Measurements from ENCODE around the gene DCTN1.

The DCTN1 gene

DNA sequence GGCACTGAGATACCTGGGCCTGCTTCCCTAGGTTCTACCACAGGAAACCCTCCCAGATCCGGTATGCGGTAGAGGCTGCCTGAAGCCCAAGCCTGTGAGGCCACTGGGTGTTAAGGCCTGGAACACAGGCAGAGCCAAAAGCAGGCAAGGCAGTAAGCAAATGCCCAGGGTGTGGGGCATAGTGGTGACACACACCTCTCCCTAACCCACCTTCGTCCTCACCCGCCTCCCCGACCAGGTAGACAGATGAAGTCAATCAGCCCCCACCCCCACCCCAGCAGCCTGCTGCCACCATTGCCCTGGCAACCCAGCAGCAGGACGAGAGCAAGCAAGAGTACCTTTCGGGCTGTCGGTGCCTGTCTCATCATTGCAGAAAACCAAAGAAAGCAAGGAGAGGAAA is 6.1 kb downstream of the DCTN1 start:
- Histone ChIP-seq H3F3A (ENCODE audit: control insufficient read depth, insufficient read depth) (no peaks in the 10 kb centered on the region), H3K27ac (ENCODE audit: low read depth, low read length) (no peak overlapping the region), H3K4me3 (ENCODE audit: low read length) (no peak overlapping the region), H3K9me2 (replicated peaks; ENCODE audit: control insufficient read depth, low read length) (no peaks in the 10 kb centered on the region), H3K4me1 (ENCODE audit: control insufficient read depth, low read length) (no peaks in the 10 kb centered on the region), H3K4me2 (ENCODE audit: low read length) (no peak overlapping the region), H3K27me3 (ENCODE audit: control insufficient read depth, low read length) (no peaks in the 10 kb centered on the region), H4K20me1 (ENCODE audit: control insufficient read depth, insufficient read depth, low read depth, low read length) (no peaks in the 10 kb centered on the region), H3K79me2 (ENCODE audit: control insufficient read depth, low read length) (no peaks in the 10 kb centered on the region), H3K36me3 (ENCODE audit: control insufficient read depth, low read length) (peaks cover 30% of the 10 kb centered on the region), H3K9me3 (ENCODE audit: control insufficient read depth, insufficient read depth, low read length) (no peaks in the 10 kb centered on the region)
- TF ChIP-seq, protein P1, sequence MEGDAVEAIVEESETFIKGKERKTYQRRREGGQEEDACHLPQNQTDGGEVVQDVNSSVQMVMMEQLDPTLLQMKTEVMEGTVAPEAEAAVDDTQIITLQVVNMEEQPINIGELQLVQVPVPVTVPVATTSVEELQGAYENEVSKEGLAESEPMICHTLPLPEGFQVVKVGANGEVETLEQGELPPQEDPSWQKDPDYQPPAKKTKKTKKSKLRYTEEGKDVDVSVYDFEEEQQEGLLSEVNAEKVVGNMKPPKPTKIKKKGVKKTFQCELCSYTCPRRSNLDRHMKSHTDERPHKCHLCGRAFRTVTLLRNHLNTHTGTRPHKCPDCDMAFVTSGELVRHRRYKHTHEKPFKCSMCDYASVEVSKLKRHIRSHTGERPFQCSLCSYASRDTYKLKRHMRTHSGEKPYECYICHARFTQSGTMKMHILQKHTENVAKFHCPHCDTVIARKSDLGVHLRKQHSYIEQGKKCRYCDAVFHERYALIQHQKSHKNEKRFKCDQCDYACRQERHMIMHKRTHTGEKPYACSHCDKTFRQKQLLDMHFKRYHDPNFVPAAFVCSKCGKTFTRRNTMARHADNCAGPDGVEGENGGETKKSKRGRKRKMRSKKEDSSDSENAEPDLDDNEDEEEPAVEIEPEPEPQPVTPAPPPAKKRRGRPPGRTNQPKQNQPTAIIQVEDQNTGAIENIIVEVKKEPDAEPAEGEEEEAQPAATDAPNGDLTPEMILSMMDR (IDR thresholded peaks at IDR 0.05; ENCODE audit: low read depth, low read length, poor library complexity, severe bottlenecking) = no peak
- TF ChIP-seq EZH2phosphoT487 (IDR thresholded peaks at IDR 0.05; ENCODE audit: borderline replicate concordance, low read length) = no peak

DNA sequence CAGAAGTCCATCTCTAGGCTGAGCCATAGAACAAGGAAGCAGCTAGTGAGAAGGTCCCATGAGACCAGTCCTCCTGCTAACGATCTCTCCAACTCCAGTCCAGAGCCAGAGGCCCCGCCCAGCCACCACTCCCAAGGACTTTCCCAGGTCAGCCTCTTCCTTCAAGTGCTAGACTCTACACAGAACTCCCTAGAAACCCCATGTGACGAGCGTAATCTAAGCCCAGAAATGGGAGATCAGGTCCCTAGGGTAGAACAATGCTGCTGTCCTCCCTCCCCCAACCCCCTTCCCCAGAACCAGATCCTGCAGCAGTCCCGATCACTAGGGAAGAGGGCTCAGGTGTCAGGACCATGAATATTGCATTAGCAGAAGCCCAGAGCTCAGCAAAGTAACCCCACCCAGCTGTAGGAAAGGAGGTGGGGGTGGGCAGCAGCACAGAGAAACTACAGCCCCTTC is 6.9 kb downstream of the DCTN1 start:
- Histone ChIP-seq H3K27ac (ENCODE audit: low read depth, low read length) (no peak overlapping the region), H3F3A (ENCODE audit: control insufficient read depth, insufficient read depth) (no peaks in the 10 kb centered on the region), H3K36me3 (ENCODE audit: control insufficient read depth, low read length) (peaks cover 37% of the 10 kb centered on the region), H3K79me2 (ENCODE audit: control insufficient read depth, low read length) (no peaks in the 10 kb centered on the region), H4K20me1 (ENCODE audit: control insufficient read depth, insufficient read depth, low read depth, low read length) (no peaks in the 10 kb centered on the region), H3K4me3 (ENCODE audit: low read length) (no peak overlapping the region), H3K9me2 (replicated peaks; ENCODE audit: control insufficient read depth, low read length) (no peaks in the 10 kb centered on the region), H3K4me2 (ENCODE audit: low read length) (no peak overlapping the region), H3K4me1 (ENCODE audit: control insufficient read depth, low read length) (no peaks in the 10 kb centered on the region), H3K9me3 (ENCODE audit: control insufficient read depth, insufficient read depth, low read length) (no peaks in the 10 kb centered on the region), H3K27me3 (ENCODE audit: control insufficient read depth, low read length) (no peaks in the 10 kb centered on the region)
- no peak for TF ChIP-seq EZH2phosphoT487 (IDR thresholded peaks at IDR 0.05; ENCODE audit: borderline replicate concordance, low read length)
- TF ChIP-seq, protein P1 (IDR thresholded peaks at IDR 0.05; ENCODE audit: low read depth, low read length, poor library complexity, severe bottlenecking) = no peak

DNA sequence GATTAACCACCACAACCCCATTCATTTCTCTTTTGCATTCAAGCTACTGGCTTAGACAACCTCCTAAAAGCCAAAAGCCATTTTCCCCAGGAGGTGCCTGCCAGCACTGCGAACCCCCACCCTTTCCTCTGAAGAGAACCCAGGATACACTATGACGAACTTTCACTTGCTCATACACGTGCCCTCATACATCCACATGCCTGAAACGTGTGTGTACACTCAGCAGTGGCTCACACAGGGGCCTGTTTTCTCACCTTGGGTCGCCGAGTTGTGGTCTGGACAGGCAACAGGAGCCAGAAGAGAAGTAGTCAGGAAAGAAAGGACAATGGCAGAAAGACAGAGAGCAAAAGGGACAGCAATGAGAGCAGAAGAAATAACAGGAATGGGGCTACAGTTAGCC is 7.4 kb downstream of the DCTN1 start:
- Histone ChIP-seq H3K27ac (ENCODE audit: low read depth, low read length) (no peak overlapping the region), H3K4me1 (ENCODE audit: control insufficient read depth, low read length) (no peaks in the 10 kb centered on the region), H3F3A (ENCODE audit: control insufficient read depth, insufficient read depth) (no peaks in the 10 kb centered on the region), H4K20me1 (ENCODE audit: control insufficient read depth, insufficient read depth, low read depth, low read length) (no peaks in the 10 kb centered on the region), H3K36me3 (ENCODE audit: control insufficient read depth, low read length) (peaks cover 40% of the 10 kb centered on the region), H3K4me3 (ENCODE audit: low read length) (no peak overlapping the region), H3K4me2 (ENCODE audit: low read length) (no peak overlapping the region), H3K79me2 (ENCODE audit: control insufficient read depth, low read length) (no peaks in the 10 kb centered on the region), H3K27me3 (ENCODE audit: control insufficient read depth, low read length) (no peaks in the 10 kb centered on the region), H3K9me3 (ENCODE audit: control insufficient read depth, insufficient read depth, low read length) (no peaks in the 10 kb centered on the region), H3K9me2 (replicated peaks; ENCODE audit: control insufficient read depth, low read length) (no peaks in the 10 kb centered on the region)
- TF ChIP-seq, protein P1 (IDR thresholded peaks at IDR 0.05; ENCODE audit: low read depth, low read length, poor library complexity, severe bottlenecking) = no peak
- TF ChIP-seq EZH2phosphoT487 (IDR thresholded peaks at IDR 0.05; ENCODE audit: borderline replicate concordance, low read length) = no peak
